ENCODE results near the gene RAVER1.
"Not testable (repeated sequence)": the region's sequence is repeated elsewhere in the genome, so short reads cannot be mapped to it uniquely, and the experiment has no call there.

RAVER1 gene

DNA sequence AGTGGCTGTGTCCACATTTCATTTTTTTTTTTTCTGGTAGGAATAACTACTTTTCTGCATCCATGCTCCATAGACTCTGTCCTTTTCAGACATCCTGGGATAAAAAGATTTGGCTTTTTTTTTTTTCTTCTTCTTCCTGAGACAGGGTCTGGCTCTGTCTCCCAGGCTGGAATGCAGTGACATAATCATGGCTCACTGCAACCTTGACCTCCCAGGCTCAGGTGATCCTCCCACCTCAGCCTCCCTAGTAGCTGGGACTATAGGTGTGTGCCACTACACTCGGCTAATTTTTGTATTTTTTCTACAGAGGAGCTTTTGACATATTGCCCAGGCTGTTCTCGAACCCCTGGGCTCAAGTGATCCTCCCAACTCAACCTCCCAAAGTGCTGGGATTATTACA is 10.2 kb upstream of the RAVER1 start:
- DNase-seq (ENCODE audit: low spot score) (no peak), FAIRE-seq (no peak)

DNA sequence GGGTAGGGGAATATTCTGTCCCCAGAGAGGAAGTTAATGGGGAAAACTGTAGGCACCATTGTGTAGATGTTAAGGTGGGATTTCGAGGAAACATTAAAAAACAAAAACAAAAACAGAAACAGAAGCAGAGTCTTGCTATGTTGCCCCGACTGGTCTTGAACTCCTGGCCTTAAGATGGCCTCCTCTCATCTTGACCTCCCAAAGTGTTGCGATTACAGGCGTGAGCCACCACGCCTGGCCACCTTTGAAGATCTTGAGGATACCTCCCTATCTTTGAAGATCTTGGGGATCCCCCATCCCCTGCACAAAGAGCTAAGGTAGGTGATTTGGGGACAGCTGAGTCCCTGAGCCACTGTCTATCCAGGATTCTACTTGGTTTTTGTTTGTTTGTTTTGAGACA is 6.6 kb upstream of the RAVER1 start:
- FAIRE-seq (no peak), DNase-seq (ENCODE audit: low spot score) (no peak)

DNA sequence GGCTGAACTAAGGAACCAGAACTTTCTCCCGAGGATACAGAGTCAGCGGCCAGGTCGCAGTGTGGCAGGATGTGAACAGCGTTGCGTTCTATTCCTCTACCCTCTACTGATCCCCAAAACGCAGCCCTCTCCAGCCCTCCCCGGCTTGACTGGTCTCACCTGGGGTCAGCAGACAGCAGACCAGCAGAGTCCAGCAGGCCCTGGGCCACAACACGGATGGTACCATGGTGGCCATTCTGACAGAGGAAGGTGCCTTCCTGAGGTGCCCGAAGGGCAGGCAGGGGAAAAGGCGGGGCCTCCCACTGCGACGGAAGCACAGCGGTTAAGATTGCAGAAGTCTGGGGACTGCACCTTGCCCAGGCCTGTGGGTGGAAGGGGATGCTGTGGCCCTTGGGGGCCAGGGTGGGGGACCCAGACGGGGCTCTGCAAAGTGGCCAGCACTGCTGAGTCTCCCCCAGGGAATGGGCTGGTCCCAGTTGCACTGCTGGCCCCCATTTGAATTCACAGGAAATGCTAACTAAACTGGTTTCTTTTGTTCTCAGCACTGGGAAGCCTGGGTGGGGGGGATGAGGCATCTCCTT is 6.1 kb upstream of the RAVER1 start, which contains the start of gene ICAM3:
Gene ICAM3 (minus strand): TSS at position 245 of the 581 bp plus-strand sequence. CDS start 10 bp downstream, at position 235.
- DNase-seq (ENCODE audit: low spot score) (no peak), FAIRE-seq (no peak)

DNA sequence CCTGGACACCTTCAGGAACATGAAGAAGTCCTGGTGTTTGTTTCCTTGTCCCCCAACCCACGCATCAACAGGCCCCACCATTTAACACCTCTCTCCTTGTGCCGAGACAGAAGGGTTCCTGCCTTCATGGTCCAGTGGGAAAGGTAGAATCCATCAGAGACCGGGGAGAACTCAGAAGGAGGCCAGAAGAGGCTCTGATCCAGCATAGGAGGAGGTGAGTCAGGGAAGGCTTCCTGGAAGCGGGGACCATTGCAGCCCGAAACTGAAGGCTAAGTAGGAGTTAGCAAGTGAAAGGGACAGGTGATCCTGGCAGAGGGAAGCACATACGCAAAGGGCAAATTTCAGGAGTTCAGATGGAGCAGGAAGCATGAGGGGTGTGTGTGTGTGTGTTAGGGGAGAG is 5.6 kb upstream of the RAVER1 start:
- no peak for FAIRE-seq
- DNase-seq (ENCODE audit: low spot score) = no peak

DNA sequence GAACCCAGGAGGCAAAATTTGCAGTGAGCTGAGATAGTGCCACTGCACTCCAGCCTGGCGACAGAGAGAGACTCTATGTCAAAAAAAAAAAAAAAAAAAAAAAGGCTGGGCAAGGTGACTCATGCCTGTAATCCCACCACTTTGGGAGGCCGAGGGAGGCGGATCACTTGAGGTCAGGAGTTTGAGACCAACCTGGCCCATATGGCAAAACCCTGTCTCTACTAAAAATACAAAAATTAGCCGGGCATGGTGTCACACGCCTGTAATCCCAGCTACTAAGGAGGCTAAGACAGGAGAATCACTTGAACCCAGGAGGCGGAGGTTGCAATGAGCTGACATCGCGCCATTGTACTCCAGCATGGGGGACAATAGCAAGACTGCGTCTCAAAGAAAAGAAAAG is 3.4 kb upstream of the RAVER1 start:
- FAIRE-seq; DNase-seq (ENCODE audit: low spot score): not testable (repeated sequence)

DNA sequence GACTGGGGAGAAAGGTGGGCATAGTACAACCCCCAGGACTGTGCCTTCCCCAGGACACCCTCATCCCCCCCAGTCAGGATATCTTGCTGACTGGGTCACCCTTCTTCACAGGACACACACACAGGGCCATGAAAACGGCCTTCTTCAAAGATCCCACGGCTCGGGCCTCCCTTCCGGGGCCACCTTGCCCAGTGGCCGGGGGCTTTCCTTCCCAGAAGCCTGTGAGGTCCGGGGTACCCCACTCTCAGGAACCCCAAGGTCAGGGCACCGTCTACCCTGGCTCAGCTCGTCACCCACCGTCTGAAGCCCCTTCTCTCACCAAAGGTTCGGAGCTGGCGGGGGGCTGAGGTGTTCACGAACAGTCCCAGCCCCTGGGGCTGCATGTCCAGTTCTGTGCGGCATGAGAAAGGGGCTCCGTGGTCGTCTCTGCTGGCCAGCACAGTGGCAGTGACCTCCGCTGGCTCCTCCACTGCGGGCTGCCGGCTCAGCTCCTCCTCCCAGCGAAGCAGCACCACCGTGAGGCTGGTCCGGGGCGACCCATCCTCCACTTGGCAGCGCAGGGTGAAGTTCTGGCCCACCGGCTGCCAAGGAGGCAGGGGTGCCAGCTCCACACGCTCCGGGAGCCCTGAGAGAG is 2.1 kb upstream of the RAVER1 start:
- no peak for DNase-seq (ENCODE audit: low spot score)
- no peak for FAIRE-seq

DNA sequence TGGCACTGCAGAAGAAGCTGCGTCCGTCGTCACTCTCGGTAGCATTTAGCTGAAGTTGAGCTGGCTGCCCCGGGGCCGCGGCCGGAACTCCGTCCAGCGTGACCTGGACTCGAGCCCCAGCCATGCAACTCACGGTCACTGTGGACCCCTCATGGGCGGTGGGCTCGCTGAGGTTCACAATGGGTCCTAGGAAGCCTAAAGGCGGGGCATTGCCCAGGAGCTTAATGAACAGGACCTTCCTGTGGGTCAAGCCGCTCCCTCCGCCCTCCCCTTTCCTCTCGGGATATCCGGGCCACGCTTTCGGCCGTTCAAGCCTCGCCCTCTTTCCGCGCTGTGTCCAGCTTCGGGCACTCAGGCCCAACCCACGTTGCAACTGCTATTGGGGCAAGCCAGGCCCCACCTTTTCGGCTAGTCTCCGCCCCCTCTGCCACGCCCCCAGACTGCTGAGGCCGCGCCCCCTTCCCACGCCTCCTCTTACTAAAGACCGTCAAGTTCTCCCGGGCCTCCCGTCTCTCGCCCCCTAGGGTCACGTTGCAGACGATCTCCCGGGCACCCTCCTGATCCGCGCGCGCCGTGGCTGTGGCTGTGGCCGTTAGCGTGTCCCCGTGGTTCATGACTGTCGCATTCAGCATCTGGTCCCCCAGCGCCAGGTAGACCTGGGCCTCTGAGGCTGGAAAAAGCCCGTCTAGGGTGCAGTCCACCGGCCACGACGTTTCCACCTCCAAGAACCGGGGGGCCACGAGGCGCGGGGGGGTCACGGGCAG is 1.4 kb upstream of the RAVER1 start:
- DNase-seq (ENCODE audit: low spot score) (peak; percentile 80), FAIRE-seq (no peak)

DNA sequence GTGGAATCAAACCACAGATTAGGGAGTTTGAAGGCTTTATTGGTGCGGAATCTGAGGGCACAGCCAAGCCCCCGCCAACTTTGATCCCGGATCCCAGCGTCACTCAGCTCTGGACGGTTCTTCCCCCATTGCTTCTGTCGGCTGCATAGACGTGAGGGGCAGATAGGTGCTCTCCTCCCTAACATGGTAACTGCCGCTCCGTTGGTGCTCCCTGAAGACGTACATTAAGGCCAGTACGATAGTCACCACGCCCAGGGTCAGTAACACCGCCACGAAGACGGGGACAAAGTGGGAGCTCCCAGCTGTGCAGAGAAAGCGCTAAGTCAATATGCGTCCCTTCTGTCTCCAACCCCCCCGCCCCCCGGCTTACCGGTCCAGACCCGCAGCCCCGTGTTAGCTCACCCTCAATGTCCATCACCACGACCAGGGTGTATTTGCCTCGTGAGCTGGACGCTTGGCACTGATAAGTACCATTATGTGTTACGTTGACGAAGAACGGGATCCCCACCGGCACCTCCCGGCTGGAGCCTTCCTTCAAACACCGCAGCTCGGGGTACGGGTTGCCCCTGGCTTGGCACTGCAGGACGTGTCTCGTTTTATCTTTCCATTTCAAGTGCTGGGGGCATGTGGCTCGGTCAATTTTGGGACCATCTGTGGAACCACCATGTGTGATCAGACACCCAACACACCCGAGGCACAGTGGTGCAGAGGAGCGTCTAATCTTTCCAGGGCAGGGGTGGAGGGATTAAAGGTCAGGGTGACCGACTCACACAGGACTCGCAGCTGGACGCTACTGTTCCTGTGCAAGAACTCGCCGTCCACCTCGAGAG is 644 bp upstream of the RAVER1 start:
- FAIRE-seq = no peak
- no peak for DNase-seq (ENCODE audit: low spot score)

DNA sequence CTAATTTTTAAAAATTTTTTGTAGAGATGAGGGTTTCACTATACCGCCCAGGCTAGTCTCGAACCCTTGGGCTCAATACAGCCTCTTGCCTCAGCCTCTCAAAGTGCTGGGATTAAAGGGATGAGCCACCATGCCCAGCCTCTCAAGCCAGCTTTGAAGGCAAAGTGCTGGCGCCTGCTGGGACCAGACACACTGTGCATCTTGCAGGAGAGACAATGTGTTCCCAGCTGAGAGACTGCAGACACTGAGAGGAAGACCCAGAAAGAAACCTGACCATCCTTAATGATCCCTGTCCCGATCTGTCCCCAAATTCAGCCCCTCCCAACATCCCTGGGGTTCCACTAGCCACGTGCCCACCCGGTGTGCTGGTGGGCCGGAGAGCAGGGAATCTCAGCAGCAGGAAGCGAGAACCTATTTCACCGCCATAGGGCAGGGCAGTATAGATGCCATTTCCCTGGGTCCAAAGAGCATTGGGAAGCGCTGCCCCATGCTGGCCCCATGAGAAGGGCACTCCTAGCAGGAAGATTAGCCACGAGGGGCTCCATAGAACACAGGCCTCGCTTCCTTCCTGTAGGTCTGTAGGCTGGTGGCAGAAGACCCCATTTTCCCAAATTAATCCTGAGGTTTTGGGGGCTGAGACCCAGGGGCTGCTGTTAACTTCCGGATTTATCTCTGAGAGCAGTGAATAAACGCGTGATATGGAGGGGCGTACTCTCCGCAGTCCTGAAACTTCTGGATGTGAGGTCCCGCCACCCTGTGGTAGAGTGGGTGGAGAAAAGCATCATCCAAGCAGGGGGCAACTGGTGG is 968 bp downstream of the RAVER1 start:
- DNase-seq (ENCODE audit: low spot score) = no peak
- FAIRE-seq = no peak

DNA sequence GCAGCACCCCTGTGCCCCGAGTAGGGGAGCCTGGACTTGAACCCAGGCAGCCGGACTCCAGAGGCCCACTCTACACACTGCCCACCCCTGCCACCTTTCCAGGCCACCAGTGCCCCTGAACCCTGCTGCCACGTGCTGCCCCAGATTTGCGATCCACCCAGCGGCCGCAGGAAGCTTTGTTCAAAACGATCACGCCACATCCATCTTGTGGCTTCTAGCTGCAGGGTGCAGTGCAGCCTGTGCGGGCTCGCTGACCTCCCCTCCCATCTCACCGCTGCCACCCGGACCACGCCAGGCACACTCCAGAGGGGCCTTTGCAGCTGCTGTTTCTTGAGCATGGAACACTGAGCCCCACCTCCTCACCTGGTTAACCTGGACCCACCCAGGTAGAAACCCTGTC is 3.8 kb downstream of the RAVER1 start:
- no peak for FAIRE-seq

DNA sequence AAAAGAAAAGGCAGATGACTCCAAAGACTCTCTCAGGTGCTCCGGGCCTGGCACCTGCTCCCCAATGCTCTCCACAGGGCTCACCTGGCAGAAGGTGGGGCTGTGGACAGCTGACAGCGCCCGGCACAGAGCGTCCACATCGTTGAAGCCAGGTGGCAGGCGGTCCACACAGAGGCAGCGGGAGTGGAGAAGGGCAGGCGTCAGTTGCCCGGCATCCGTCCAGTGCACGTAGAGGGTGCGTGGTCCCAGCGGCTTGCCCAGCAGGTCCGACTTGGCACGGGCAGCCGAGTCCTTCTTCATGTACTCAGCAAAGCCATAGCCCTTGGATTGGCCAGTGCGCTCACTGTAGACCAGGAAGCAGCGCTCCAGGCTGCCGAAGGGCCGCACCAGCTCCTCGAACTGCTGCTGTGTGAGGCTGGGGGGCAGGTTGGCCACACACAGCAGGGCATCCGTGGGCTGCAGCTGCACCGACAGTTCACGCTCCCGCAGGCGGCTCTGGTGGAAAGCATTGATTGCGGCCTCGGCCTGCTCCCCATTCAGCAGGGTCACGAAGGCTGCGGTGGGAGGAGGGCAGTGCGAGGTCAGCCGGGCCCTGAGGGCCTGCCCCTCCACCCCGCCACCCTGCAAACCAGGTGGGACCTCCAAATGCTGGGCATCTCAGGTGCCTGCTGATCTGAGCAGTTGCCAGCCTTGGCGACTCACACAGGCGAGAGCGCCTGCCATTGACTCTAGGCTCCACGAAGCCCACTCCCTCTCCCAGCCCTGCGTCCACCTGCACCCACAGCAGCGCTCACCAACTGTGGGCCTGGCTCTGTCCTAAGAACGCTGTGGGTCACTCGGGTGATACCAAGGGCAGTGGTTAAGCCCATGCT is 4.5 kb downstream of the RAVER1 start:
- FAIRE-seq (no peak), DNase-seq (ENCODE audit: low spot score) (no peak)

More for the DNA sequence above, 3.8 kb downstream of the RAVER1 start:
- no peak for DNase-seq (ENCODE audit: low spot score)

DNA sequence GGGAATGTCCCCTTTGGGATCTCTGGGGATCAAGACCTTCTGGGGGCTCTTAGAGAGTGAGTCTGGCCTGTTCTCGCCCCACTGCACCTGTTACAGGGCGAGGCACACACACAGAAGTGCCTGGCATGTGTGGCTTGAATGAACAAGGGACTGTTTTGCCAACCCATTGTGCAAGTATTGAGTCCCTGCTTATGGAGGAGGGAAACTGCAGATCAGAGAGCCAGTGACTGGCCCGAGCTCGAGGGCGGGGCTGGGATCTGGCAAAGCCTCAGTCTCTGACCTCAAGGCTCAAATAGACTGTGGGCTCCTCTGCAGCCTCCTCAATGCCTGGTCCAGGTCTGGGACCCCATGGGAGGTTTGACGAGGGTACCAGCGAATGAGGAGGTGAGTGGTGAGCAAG is 5.5 kb downstream of the RAVER1 start:
- FAIRE-seq = no peak
- DNase-seq (ENCODE audit: low spot score) = no peak

DNA sequence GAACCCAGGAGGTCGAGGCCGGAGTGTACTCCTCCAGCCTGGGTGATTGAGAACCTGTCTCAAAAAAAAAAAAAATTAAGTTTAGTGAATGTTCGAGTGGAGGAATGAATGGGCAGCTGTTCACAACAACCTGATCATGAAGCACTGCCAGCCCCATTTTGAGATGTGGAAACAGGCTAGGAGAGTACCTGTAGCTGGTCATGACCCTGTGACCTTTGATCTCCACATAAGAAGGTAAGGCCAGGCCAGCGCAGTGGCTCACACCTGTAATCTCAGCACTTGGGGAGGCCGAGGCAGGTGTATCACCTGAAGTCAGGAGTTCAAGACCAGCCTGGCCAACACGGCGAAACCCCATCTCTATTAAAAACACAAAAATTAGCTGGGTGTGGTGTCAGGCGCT is 7.6 kb downstream of the RAVER1 start:
- DNase-seq (ENCODE audit: low spot score) (no peak), FAIRE-seq (no peak)

DNA sequence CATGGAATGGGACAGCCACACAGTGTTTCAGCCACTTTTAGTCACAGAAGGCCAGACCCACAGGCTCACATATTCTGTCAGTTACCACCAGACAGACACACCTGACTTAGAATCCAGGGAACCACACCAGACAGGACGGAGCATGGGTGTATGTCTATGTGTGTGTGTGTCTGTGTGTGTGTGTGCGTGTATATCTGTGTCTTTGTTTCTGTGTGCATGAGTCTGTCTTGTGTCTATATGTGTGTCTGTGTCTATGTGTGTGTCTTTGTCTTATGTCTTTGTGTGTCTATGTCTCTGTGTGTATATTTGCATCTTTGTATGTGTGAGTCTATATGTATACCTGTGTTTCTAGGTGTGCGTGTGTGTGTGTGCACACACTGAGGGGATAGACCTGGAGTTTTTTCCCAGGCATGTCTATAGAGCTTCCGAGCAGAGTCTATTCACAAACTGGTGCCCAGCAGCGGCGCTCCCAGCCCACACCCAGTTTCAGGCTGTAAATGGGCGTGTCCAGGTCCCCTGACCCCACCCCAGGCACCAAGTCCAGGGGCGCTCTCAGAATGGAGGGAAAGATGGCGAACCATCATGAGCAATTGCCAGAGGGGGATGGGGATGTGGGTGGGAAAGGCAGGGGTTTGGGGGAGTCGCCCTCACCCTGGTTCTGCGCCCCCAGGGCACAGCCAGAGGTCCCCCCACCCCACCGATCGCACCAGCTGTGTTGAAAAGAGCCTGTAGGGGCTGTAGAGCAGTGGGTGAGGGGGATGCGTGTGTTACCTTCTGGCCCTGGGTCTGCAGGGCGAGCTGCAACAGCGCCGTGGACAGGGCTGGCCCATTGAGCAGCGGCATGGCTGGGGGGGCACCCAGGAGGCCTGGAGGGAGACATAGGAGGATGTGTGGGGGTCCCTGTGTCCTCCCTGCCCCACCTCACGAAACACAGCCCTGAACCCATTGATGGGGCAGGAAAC is 11.2 kb downstream of the RAVER1 start:
- DNase-seq (ENCODE audit: low spot score) (no peak), FAIRE-seq (no peak)

DNA sequence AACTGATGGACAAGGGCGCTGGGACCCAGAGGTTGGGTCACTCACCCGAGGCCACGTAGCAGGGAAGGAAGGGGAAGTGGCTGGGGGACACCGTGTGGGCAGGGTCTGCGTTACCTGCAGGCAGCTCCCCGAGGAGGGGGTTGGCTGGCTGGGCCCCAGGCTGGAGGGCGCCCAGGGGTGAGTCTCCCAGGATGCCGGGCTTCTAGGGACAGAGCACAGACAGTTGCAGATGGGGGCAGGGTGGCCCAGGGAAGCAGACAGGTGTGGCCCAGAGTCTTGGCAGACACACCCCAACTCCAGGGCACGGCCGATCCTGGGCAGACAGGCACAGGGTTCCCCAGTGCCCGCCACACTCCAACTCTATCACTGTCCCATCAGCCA is 11.9 kb downstream of the RAVER1 start:
- no peak for FAIRE-seq
- no peak for DNase-seq (ENCODE audit: low spot score)

DNA sequence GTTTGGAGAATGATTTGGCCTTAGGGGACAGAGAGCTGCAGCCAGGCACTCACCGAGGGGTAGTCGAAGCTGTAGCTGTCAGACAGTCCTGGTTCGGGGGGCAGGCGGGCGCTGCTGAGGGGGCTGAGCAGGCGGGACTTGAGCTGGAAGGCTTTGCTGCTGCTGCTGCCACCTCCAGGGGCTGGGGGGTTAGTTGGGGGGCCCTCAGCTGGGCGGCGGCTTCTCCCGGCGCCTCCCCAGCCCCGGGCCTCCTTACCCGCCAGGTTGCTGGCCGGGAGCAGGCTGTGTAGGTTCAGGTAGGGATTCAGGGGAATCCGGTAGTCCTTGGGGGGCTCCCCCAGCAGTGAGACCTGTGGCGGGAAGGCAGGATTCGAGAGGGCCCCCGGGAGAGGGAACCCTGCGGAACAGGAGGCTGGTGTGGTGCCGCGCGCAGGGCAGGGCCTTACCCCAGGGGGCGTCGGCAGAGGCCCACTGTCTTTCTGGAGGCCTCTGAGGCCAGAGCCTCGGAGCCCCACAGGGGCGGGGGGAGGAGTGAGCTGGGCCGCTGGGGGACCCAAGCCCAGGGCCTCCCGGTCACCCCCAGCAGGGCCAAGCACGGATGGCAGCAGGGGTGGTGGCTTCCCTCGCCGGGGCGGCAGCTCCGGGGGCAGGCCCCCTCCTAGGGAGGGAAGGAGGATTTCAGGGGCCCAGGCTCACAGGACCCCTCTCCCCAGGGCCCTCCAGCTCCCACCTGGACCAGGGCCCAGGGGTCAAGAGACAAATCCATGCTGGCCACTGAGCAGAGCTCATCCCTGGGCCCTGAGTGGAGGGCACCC is 12.5 kb downstream of the RAVER1 start:
- DNase-seq (ENCODE audit: low spot score) (no peak), FAIRE-seq (no peak)

DNA sequence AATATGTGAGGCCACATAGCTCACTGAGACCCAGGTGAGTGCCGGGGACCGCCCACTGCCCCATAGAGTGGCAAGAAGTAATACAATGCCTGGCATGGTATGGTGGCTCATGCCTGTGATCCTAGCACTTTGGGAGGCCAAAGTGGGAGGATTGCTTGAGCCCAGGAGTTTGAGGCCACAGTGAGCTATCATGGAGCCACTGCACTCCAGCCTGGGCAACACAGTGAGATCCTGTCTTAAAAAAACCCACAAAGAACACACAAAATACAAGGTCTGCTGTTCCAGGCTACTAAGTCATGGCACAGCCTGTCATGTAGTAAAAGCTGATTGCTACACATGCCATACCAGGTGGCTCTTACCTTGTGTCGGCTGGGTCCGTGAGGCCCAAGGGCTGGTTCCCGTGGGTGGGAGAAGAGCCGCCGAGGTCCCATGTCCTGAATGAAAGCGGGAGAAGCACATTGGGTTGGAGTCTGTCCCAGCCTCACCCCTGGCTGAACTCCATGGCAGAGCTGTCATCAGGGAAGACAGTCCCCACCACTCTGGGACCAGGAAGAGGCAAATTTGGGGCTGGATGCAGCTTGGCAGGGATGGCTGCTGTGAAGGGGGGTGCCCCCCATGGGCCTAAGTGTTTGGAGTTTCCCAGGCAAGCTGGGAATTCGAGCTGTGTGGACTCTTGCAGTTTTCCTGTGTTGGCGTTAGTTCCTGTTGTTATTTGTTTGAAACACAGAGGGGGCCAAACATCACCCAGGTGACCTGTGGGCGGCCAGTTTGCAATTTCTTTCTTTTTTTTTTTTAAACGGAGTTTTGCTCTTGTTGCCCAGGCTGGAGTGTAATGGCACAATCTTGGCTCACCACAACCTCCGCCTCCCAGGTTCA is 14.3 kb downstream of the RAVER1 start:
- DNase-seq (ENCODE audit: low spot score) (no peak), FAIRE-seq (no peak)

Data from urothelium cell line (cell line).